Activated CD4-positive, alpha-beta T cell treated with anti-CD3 and anti-CD28 coated beads for 36 hours (primary cell): Measurements from ENCODE around the gene TPCN2. TPM values are rescaled to one million over a fixed set of nuclear protein-coding genes. Genes with fewer than 3 reads are reported as not detected.

Experiments used
- ATAC-seq: fragments of 200-7000 bp; cut with Tn5 transposase; one replicate; pipeline ENCODE4 v1.10.0; 2021; ENCODE audit warnings: mild to moderate bottlenecking, moderate library complexity
- CTCF ChIA-PET: fragments of 350-600 bp; sonication (Branson Sonifier 250); formaldehyde crosslinking; loops from one replicate; lab custom pipeline; 2021; ENCODE audit warnings: antibody characterized with exemption; lab: Charles Lee
- POLR2A ChIA-PET: fragments of 350-600 bp; sonication (Branson Sonifier 250); formaldehyde crosslinking; loops from one replicate; lab custom pipeline; 2021; ENCODE audit warnings: antibody characterized with exemption, inconsistent platforms; lab: Charles Lee
- DNase-seq: peaks from one replicate; pipeline ENCODE4 v3.0.0-alpha.2; 2020
- H3K27ac Mint-ChIP-seq: one replicate; pipeline ENCODE4 v1.8.0; 2021; ENCODE audit warnings: mixed read lengths
- H3K27me3 Mint-ChIP-seq: one replicate; pipeline ENCODE4 v1.8.0; 2021; ENCODE audit warnings: mixed read lengths
- H3K36me3 Mint-ChIP-seq: one replicate; pipeline ENCODE4 v1.8.0; 2021; ENCODE audit warnings: low read depth, mixed read lengths
- H3K4me1 Mint-ChIP-seq: one replicate; pipeline ENCODE4 v1.8.0; 2021; ENCODE audit warnings: mixed read lengths
- H3K4me3 Mint-ChIP-seq: one replicate; pipeline ENCODE4 v1.8.0; 2021; ENCODE audit warnings: mild to moderate bottlenecking, moderate library complexity, mixed read lengths
- H3K9me3 Mint-ChIP-seq: one replicate; pipeline ENCODE4 v1.8.0; 2021; ENCODE audit warnings: low read depth, mixed read lengths
- intact Hi-C, 2 experiments: fragments of 100-400 bp; cut with DNase I in 1 of 2; cut with micrococcal nuclease in 1 of 2; formaldehyde crosslinking; loops; one replicate each; pipeline versions ENCODE4 v1.14.2 to v1.15.1; 2022 to 2024; cut with DNase I, micrococcal nuclease
- total RNA-seq, 2 experiments: library from RNA; stranded (reverse); gene quantifications; one replicate each; pipeline ENCODE4 v1.2.3, GENCODE V29; 2021

TPCN2 gene
- total RNA-seq, 2 experiments from 2014 or later, result 7.4 to 10.4 TPM

GRCh38 chr11:69004411-69005182, 44.1 kb upstream of the TPCN2 start:
- H3K4me3 Mint-ChIP-seq, result no peak overlapping the region
- no peak for DNase-seq
- intact Hi-C loops, result no loop called here
- no peak for ATAC-seq
- no peaks in the 10 kb centered on the region for H3K27me3 Mint-ChIP-seq
- H3K27ac Mint-ChIP-seq, result no peak overlapping the region
- ChIA-PET CTCF (no interaction called here), POLR2A (no interaction called here)
- no peaks in the 10 kb centered on the region for H3K36me3 Mint-ChIP-seq
- no peaks in the 10 kb centered on the region for H3K4me1 Mint-ChIP-seq
- H3K9me3 Mint-ChIP-seq, result no peaks in the 10 kb centered on the region

GRCh38 chr11:69005183-69005630, 43.5 kb upstream of the TPCN2 start:
- DNase-seq, result no peak
- Mint-ChIP-seq H3K36me3 (no peaks in the 10 kb centered on the region), H3K4me3 (no peak overlapping the region), H3K9me3 (no peaks in the 10 kb centered on the region), H3K4me1 (no peaks in the 10 kb centered on the region), H3K27me3 (peaks cover 4% of the 10 kb centered on the region), H3K27ac (no peak overlapping the region)
- no peak for ATAC-seq
- intact Hi-C loops, result no loop called here
- ChIA-PET POLR2A (no interaction called here), CTCF (no interaction called here)

GRCh38 chr11:69005631-69006368, 42.9 kb upstream of the TPCN2 start:
- CTCF ChIA-PET, result no interaction called here
- Mint-ChIP-seq H3K4me3 (no peak overlapping the region), H3K36me3 (no peaks in the 10 kb centered on the region), H3K4me1 (no peaks in the 10 kb centered on the region), H3K9me3 (no peaks in the 10 kb centered on the region), H3K27me3 (peaks cover 4% of the 10 kb centered on the region), H3K27ac (no peak overlapping the region)
- ATAC-seq (no peak), DNase-seq (no peak)
- intact Hi-C loops, result no loop called here
- POLR2A ChIA-PET, result no interaction called here

DNA sequence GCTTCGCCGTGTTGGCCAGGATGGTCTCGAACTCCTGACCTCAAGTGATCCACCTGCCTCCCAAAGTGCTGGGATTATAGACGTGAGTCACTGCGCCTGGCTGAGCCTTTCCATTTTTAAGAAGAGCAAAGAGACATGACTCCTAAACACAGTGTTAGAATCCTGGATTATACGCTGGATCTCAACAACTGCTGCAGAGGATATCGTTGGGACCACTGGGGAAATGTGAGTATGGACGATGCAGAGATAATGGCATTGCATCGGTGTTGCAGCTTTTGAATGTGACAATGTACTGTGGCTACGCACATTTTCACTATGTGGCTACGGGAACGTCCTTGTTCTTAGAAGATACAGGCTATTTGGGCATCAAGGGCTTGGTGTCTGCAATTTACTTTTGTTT, 41.9 kb upstream of the TPCN2 start:
- intact Hi-C loops, result no loop called here
- CTCF ChIA-PET, result interaction anchor here (0.6 kb wide), 1 partner anchor 289 kb away, joined by 3 read pairs; no protein-coding TSS in a partner anchor
- Mint-ChIP-seq H3K4me3 (no peak overlapping the region), H3K4me1 (no peaks in the 10 kb centered on the region), H3K27ac (no peak overlapping the region), H3K36me3 (no peaks in the 10 kb centered on the region), H3K27me3 (peaks cover 10% of the 10 kb centered on the region), H3K9me3 (no peaks in the 10 kb centered on the region)
- no peak for DNase-seq
- ATAC-seq, result no peak
- POLR2A ChIA-PET, result no interaction called here

DNA sequence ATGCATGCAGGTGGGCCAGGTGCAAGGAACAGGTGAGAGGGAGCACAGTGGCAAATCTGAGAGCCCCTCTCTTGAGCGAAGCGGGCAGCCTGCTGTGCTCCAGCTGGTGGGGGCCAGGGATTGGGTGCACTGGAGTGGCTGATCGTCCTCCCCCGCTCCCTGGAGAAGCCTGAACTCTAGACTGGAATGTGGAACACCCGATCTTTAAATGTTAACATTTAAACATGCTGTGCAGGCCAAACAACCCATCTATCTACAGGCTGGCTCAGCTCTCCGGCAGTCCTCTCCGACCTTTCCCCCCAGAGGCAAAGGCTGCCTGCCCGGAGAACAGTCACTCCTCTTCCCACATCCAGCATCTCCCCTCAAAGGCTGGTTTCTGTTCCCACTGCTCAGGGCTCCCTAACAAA, 40.8 kb upstream of the TPCN2 start:
- ChIA-PET POLR2A (no interaction called here), CTCF (no interaction called here)
- no peak for ATAC-seq
- Mint-ChIP-seq H3K9me3 (no peaks in the 10 kb centered on the region), H3K27me3 (peaks cover 17% of the 10 kb centered on the region), H3K4me3 (no peak overlapping the region), H3K27ac (no peak overlapping the region), H3K4me1 (no peaks in the 10 kb centered on the region), H3K36me3 (no peaks in the 10 kb centered on the region)
- intact Hi-C loops, result no loop called here
- no peak for DNase-seq

DNA sequence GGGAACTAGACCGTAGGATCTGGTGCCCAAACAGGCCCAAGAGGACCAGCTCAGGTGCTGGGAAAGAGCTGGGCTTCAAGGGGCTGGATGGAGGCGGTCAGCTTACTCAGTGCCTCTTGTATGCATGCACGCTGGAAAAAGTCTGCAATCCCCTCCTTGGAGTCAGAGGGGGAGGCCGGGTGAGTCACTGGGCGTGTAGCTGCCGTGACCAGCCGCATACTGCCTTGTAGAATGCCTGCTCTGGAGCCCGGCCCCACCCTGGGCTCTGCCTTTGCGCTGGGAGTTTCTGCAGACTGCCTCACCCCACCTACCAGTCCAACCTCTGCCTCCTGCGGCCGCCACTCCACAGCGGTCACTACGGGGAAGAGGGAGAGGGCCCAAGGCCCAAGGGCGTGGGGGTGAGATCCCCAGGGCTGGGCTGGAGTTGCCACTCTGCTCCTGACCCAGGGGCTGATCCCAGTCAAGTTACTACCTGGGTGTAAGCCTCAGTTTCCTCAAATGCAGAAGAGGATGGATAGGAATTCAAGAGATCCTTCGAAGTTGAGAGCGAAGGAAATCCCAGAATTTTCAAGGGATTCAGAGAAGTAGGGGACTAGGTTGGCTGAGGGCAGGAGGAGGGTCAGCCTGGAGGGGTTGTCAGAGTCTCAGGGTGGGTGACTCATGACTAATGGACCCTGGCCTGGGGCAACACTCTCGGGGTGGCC, 39.8 kb upstream of the TPCN2 start:
- intact Hi-C loops, result no loop called here
- Mint-ChIP-seq H3K27ac (no peak overlapping the region), H3K36me3 (no peaks in the 10 kb centered on the region), H3K27me3 (peaks cover 20% of the 10 kb centered on the region), H3K9me3 (no peaks in the 10 kb centered on the region), H3K4me3 (no peak overlapping the region), H3K4me1 (no peaks in the 10 kb centered on the region)
- CTCF ChIA-PET, result no interaction called here
- no peak for DNase-seq
- POLR2A ChIA-PET, result no interaction called here
- no peak for ATAC-seq

DNA sequence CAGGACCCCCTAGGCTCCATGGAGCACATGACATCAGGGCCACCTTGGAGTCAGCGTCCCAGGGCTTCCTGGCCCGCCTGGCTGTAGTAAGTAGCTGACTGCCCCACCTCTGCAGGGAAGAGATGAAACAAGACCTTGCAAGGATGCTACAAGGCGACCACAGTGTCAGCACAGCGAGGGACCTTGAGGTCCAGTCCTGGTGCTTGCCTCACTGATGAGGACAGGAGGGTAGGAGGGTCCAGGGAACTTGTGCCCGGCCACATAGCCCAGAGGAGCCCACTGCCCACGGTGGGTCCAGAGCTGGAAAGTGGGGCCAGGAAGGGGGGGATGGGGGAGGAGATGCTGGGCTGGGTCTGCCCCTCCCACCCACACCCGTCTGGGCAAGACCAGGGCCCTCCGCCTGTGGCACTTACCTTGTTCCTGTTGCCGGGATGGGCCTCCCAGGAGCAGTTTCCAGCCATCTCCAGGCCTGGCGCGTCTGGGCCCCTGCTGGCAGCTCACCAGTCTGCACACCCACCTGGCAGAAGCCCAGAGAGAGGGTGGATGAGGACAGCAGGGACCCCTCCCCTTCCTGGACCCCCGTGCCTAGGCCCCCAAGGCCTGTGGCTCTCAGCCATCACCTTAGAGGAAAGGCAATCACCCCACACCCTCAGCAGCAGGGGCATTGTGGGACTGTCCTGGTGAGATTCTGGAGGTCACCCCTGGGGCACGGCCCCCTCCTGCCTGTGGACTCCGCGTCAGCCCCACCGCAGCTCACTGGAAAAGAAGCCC, 39.1 kb upstream of the TPCN2 start:
- H3K27ac Mint-ChIP-seq, result no peak overlapping the region
- no peaks in the 10 kb centered on the region for H3K9me3 Mint-ChIP-seq
- CTCF ChIA-PET, result no interaction called here
- ATAC-seq (no peak), DNase-seq (no peak)
- H3K4me1 Mint-ChIP-seq, result no peaks in the 10 kb centered on the region
- no peaks in the 10 kb centered on the region for H3K36me3 Mint-ChIP-seq
- intact Hi-C loops, result no loop called here
- H3K4me3 Mint-ChIP-seq, result no peak overlapping the region
- POLR2A ChIA-PET, result no interaction called here
- H3K27me3 Mint-ChIP-seq, result peaks cover 20% of the 10 kb centered on the region

GRCh38 chr11:69010361-69010891, 38.3 kb upstream of the TPCN2 start:
- no peak for DNase-seq
- no peak for ATAC-seq
- H3K9me3 Mint-ChIP-seq, result no peaks in the 10 kb centered on the region
- H3K4me3 Mint-ChIP-seq, result no peak overlapping the region
- H3K27me3 Mint-ChIP-seq, result peaks cover 20% of the 10 kb centered on the region
- ChIA-PET CTCF (interaction anchor here (0.7 kb wide), 1 partner anchor 18 kb away, joined by 3 read pairs; no protein-coding TSS in a partner anchor), POLR2A (no interaction called here)
- no peaks in the 10 kb centered on the region for H3K36me3 Mint-ChIP-seq
- no peaks in the 10 kb centered on the region for H3K4me1 Mint-ChIP-seq
- no peak overlapping the region for H3K27ac Mint-ChIP-seq
- intact Hi-C loops, result no loop called here

DNA sequence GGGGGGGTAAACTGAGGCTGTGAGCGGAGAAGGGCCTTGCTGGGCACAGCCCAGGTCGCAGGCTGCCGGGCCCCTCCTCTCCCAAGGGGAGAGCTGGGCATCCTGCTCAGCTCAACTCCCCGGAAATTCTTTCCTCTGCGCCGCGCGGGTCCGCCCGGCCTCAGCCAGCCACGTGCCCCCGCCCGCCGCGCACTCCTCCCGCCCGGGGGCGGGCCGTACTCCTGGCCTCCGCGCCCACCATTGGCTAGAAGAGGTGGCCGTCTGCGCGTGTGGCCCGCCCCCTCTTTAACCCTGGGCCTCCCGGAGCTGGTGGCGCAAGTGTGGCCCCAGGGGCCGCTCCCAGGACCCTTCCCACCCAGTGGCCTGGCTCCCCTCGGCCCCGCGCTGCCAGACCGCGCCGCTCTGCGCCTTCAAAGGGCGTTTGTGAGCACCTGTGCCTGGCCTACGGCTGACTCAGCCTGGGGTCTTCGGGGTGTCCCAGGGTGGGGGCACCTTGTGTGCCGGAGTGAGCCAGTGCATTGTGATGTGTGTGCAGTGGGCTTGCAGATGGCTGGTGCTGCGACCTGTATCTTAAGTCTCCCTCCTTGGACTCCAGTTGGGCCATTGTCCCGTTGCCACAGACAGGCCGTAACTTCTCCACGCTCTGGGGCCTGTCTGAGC, 37.6 kb upstream of the TPCN2 start:
- no peaks in the 10 kb centered on the region for H3K4me1 Mint-ChIP-seq
- H3K9me3 Mint-ChIP-seq, result no peaks in the 10 kb centered on the region
- no peaks in the 10 kb centered on the region for H3K36me3 Mint-ChIP-seq
- H3K4me3 Mint-ChIP-seq, result no peak overlapping the region
- peaks cover 20% of the 10 kb centered on the region for H3K27me3 Mint-ChIP-seq
- intact Hi-C loops, result no loop called here
- CTCF ChIA-PET, result no interaction called here
- ATAC-seq (peak; percentile 90), DNase-seq (peak; percentile 52)
- POLR2A ChIA-PET, result no interaction called here
- no peak overlapping the region for H3K27ac Mint-ChIP-seq

- CTCF ChIA-PET, result no interaction called here
- H3K27ac Mint-ChIP-seq, result no peak overlapping the region
- intact Hi-C loops, result no loop called here
- peaks cover 22% of the 10 kb centered on the region for H3K27me3 Mint-ChIP-seq
- DNase-seq (no peak), ATAC-seq (no peak)
- no peaks in the 10 kb centered on the region for H3K36me3 Mint-ChIP-seq
- no peaks in the 10 kb centered on the region for H3K4me1 Mint-ChIP-seq
- no peaks in the 10 kb centered on the region for H3K9me3 Mint-ChIP-seq
- POLR2A ChIA-PET, result no interaction called here
- no peak overlapping the region for H3K4me3 Mint-ChIP-seq
Measured at GRCh38 chr11:69011624-69012091, 37.1 kb upstream of the TPCN2 start.
